Measurements from ENCODE around the gene ZNF679. TPM values are rescaled to one million over a fixed set of nuclear protein-coding genes. Genes with fewer than 3 reads are reported as not detected.
"Not testable (repeated sequence)": the region's sequence is repeated elsewhere in the genome, so short reads cannot be mapped to it uniquely, and the experiment has no call there.

Gene ZNF679
- total and polyA plus RNA-seq, 11 donors, result not detected

GRCh38 chr7:64192148-64192704 is 36.0 kb upstream of the ZNF679 start:
- H3K4me3 ChIP-seq, result no peak overlapping the region
- TF ChIP-seq POLR2A (IDR thresholded peaks at IDR 0.05) (no peak), CTCF (IDR thresholded peaks at IDR 0.05) (no peak)
- intact Hi-C loops (cut with DNase I), result no loop called here
- no peaks in the 10 kb centered on the region for H3K4me1 ChIP-seq
- WGBS, 4 donors, result 89 to 96% (median 91%) methylated on average over 19 to 24 of the region's 24 CpGs
- no peaks in the 10 kb centered on the region for H3K36me3 ChIP-seq
- ATAC-seq, result no peak
- no peak overlapping the region for H3K27ac ChIP-seq
- H3K9me3 ChIP-seq, result peaks cover 0 to 18% (median 2%) of the 10 kb centered on the region in 12 donors
- no peaks in the 10 kb centered on the region for H3K27me3 ChIP-seq
- no peak for DNase-seq

GRCh38 chr7:64192775-64193174 is 35.5 kb upstream of the ZNF679 start:
- TF ChIP-seq CTCF (IDR thresholded peaks at IDR 0.05) (no peak), POLR2A (IDR thresholded peaks at IDR 0.05) (no peak)
- Histone ChIP-seq H3K36me3 (no peaks in the 10 kb centered on the region), H3K27ac (no peak overlapping the region), H3K27me3 (no peaks in the 10 kb centered on the region), H3K4me3 (no peak overlapping the region), H3K9me3 (peaks cover 0 to 15% (median 0%) of the 10 kb centered on the region in 12 donors), H3K4me1 (no peaks in the 10 kb centered on the region)
- DNase-seq (no peak), ATAC-seq (no peak)
- intact Hi-C loops (cut with DNase I), result no loop called here
- WGBS, 4 donors, result 65 to 71% (median 69%) methylated on average over 5 to 8 of the region's 8 CpGs

- intact Hi-C loops (cut with DNase I), result no loop called here
- no peaks in the 10 kb centered on the region for H3K36me3 ChIP-seq
- TF ChIP-seq POLR2A (IDR thresholded peaks at IDR 0.05) (no peak), CTCF (IDR thresholded peaks at IDR 0.05) (no peak)
- no peaks in the 10 kb centered on the region for H3K27me3 ChIP-seq
- no peak within 1 kb of the TSS for H3K27ac ChIP-seq
- WGBS, 4 donors, result 80 to 85% (median 84%) methylated on average over 13 of the region's 13 CpGs
- DNase-seq (no peak), ATAC-seq (no peak)
- H3K4me3 ChIP-seq, result no peak within 1 kb of the TSS
- no peaks in the 10 kb centered on the region for H3K4me1 ChIP-seq
- peaks cover 0 to 35% (median 6%) of the 10 kb centered on the region in 12 donors for H3K9me3 ChIP-seq
Observed at GRCh38 chr7:64206903-64207302, 21.4 kb upstream of the ZNF679 start, which contains the start of gene ZNF735. TSS of gene ZNF735 (plus strand) at chr7:64207203. CDS start at chr7:64207203, 0 bp downstream.

- not testable (repeated sequence) for H3K36me3 ChIP-seq, ATAC-seq, H3K27ac ChIP-seq, H3K4me3 ChIP-seq, DNase-seq, H3K4me1 ChIP-seq, H3K27me3 ChIP-seq
- WGBS, 4 donors, result 67 to 72% (median 68%) methylated on average over 5 of the region's 5 CpGs
- intact Hi-C loops (cut with DNase I), result loop anchor here in 1 of 10 donors (10.0 kb wide), 1 partner anchor 55 kb away; no protein-coding TSS in a partner anchor
- H3K9me3 ChIP-seq, result peaks cover 0 to 91% (median 43%) of the 10 kb centered on the region in 12 donors
Observed at GRCh38 chr7:64219710-64220298, 8.5 kb upstream of the ZNF679 start.

All from heart left ventricle (tissue), 16 donors.